HG02973 (cell line): ENCODE data around the gene OR51E1.

Source experiments
- ATAC-seq: cut with Tn5 transposase; IDR thresholded peaks from one replicate; pipeline ENCODE4 v1.9.1; 2021; ENCODE audit warnings: moderate library complexity; ENCODE audit not compliant: unreplicated experiment

The OR51E1 gene

DNA sequence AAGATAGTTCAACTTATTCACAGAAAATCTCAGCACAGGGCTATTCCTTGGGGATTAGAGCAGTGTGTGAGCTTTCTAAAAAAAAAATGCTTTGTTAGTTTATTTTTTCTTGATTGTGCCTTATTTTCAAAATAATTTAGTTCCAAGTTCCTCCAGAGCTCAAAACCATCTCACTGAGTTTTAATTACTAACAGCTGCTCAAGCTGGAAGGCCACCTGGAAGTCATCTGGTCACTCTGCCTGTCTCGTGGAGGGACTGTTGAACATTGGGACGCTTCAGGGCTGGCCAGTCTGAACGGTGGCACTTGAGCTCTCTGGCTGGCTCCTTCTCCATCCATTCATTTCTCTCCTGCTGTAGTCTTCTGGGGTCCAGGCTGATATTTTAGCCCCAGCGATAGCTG, 4.0 kb downstream of the OR51E1 start:
- no peak for ATAC-seq

DNA sequence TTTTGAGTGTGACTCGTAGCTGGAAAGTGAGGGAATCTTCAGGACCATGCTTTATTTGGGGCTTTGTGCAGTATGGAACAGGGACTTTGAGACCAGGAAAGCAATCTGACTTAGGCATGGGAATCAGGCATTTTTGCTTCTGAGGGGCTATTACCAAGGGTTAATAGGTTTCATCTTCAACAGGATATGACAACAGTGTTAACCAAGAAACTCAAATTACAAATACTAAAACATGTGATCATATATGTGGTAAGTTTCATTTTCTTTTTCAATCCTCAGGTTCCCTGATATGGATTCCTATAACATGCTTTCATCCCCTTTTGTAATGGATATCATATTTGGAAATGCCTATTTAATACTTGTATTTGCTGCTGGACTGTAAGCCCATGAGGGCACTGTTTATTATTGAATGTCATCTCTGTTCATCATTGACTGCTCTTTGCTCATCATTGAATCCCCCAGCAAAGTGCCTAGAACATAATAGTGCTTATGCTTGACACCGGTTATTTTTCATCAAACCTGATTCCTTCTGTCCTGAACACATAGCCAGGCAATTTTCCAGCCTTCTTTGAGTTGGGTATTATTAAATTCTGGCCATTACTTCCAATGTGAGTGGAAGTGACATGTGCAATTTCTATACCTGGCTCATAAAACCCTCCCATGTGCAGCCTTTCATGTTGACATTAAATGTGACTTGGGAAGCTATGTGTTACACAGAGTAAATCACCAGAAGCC, 11.0 kb downstream of the OR51E1 start:
- ATAC-seq, result no peak

DNA sequence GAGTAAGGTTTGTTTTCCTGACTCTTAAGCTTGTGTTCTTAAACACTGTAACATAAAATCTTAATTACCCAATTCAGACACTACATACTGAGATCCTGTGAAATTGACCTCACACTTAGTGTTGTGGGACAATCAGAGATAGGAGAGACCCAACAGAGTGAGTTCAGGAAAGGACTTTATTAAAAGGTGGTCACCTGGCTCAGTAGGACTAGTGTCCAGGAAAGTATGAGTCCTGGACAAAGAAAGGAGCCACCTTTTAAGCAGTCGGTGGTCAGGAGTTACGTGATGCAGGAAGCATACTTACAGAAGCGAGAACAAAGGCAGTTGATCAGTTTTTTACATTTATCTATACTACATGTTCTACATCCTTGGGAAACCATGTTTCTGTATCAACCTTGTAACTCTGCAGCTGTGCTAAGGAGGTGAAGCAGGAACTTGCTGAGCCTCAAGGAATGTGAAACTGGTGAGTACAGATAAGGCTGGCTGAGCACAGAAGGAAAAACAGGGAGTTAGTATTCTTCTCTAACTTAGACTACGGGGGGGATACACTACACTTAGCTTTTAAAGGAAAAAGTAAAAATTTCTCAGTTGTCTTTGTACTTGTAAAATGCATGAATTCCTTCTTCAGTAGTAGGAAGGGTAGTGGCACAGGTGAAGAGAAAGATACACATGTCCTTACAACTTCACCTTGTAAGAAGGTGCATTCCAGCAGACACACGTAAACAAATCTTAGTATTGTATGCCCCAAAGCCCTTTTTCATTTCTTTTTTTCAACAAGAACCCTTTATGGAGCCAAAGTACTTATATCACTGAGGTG, 15.1 kb downstream of the OR51E1 start:
- ATAC-seq, result no peak

DNA sequence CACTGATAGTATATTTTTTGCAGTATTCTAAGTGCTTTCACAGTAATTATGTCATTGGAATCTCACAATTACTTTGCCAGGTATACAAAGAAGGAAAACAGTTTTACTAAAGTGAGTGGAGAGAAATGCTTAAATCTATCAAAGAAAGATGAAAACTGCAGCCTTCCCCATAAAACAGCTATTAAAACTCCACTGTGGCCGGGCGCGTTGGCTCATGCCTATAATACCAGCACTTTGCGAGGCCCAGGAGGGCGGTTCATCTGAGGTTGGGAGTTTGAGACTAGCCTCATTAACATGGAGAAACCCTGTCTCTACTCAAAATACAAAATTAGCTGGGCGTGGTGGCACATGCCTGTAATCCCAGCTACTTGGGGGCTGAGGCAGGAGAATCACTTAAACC, 19.1 kb downstream of the OR51E1 start:
- no peak for ATAC-seq

DNA sequence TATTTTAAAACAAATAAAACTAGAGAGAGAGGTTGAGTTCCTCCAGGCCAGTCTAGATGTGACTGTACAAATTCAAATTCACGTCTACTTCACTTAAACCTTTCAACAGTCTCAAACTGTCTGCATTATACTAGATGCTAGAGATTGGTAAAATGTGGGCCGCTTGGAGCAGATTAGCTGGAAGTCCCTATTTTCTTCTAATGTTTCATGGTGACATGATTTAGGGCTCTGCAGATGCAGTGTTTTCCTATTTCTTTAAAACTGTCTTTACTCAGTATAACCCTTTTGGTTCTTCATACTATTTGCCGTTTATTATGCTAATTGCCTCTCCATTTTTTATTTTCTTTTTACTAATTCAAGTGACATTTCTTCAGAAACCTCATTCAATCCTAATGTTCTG, 20.4 kb downstream of the OR51E1 start:
- ATAC-seq, result no peak

DNA sequence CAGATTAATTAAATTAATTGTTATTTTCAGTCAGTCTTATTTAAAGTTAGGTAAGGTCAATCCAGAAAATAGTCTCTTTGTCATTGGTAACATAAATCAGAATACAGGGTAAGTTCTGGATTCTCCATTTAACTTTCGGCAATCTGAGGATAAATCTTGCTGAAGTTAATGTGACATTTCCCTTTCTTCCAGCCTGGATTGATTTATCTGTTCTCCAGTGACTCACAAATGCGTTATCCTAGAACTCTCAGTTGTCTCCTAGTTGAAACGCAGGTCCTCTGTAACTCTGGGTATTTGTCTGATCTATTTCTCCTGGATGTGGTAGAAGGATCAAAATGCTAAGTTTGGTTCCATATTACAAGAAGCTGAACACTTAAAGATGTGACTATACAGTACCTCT, 21.0 kb downstream of the OR51E1 start:
- ATAC-seq, result no peak

DNA sequence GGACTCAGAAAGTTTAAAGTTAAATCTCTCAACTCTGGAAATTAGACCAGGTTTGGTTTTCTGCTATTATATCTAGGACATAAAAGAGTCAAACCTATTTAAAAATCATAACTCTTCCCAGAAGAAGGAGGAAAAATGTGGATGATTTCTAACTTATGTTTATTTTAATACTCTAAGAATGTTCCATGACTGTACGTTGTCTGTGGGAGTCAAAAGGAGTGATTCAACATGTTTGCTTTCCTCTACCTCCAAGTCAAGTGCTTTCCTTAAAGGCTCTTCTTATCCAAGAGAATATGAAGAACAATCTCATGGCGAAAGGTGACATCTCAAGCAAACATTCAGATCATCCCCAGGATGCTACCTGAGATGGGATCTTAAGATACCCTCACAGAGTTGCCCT, 21.6 kb downstream of the OR51E1 start:
- ATAC-seq, result no peak

DNA sequence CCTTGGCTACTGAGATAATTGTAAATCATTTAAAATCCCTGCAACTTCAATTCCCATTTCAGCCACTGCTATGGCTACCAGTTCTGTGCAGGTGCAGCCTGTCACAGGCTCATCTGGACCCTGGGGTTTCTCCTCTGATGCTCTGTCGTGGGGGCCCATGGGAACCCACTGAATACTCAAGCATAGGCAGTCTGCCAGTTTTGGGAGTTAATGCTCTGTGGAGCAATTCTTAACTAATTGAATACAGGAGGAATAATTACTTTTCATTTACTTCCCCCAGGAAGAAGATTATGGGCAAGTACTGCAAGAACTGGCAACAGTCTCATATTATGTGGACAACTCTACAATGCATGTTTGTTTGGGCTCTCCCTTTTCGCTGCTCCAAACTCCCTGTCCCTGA, 28.0 kb downstream of the OR51E1 start:
- ATAC-seq, result no peak

DNA sequence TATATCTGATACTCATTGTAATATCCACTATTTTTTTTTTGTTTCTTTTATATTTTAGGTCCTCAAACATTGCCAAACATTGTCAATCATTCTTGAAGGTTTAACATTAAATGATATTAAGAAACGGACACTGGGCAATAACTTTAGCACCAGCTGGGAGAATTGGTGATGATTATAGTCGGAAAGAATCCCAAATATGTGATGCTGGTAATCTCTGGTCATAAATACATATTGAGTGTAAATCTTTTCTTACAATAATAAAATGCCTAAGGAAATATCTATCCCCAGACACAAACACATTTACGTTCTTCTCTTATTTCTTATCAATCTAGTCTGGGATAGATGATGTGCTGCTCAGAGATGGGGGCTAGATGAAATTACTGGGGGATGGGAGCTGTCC, 28.7 kb downstream of the OR51E1 start:
- no peak for ATAC-seq

DNA sequence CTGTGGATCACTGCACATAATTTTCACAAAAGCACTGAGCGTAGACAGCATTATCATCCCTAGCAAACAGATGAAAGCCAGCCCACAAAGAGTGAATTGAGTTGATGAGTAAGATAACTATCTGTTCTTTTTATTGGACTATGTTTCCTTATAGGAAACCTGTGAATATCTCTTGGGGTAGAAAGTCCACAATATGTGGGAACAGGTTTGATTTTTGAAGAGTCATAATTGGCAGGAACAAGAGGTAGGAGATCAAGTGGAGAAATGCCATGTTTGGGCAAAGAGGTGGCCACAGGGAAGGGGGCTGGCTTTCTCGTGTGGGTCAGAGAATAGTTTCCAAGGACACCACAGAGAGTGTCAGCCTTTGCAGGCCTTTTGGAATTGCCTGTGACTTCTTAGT, 30.0 kb downstream of the OR51E1 start:
- ATAC-seq, result no peak

DNA sequence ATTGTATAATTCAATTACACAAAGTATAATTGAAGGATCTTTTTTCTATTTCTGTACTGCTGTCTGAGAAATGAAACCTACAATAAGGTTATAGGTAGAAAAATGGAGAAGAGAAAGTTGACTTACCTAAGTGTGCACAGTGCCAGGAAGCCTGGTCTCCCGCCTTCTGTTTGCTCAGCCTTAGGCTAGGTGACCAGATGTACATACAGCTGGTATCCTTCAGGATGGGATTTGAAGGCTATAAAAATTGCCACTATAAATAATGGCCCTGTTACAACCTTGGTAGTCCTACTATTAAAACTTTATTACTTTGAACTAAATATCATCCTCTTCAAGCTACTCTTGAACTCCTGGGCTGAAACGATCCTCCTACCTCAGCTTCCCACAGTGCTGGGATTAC, 34.2 kb downstream of the OR51E1 start:
- ATAC-seq, result no peak

DNA sequence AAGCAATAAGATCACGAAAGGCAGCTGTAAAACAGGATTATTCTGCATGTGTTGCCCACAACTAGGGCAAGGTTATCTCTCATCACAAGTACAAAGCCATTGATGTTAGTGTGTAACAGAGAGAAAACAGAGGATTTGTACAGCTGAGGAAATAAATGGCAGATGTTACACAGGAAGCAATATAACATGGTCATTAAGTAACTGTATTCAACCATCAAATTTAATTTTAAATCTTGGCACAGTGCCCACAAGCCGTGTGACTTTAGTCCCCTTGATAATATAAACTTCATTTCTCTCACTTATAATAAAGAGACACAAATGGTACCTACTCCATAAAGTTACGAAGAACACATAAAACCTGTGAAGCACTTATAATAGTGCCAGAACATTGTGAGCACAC, 36.6 kb downstream of the OR51E1 start:
- ATAC-seq, result no peak

DNA sequence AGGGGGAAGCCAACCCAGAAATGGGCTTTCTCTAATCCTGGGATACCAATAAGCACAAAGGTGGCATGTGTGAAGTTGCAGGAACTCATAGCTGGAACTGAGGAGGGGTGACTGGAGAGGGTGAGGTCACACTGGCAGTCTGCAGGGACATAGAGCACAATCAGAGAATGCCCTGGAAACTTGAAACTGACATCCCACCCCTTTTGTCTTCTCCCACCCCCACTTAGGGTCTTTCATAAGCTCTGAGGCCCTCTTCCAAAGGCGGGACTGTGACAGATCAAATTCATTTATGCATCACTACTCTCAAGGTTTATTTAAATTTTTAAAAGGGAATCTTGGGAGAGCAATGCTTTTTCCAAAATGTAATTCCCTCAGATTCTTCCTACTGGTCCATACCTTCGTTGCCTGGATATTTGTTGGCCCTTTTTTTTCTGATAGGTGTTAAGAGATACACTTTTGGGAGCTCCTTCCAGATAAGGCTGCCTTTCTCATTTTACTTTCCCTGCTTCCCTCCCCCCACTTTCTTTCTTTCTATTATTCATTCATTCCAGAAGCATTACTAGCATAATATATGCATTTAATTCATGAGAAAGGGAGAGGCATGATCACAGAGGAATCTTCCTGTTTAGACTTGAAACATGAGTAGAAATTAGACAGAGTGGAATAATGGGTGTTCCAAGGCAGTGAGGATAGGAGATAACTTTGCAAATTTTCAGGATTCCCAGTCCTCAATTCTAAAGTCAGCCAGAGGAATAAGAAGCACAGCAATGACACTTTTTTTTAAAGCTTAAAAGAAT, 39.0 kb downstream of the OR51E1 start:
- ATAC-seq, result no peak

DNA sequence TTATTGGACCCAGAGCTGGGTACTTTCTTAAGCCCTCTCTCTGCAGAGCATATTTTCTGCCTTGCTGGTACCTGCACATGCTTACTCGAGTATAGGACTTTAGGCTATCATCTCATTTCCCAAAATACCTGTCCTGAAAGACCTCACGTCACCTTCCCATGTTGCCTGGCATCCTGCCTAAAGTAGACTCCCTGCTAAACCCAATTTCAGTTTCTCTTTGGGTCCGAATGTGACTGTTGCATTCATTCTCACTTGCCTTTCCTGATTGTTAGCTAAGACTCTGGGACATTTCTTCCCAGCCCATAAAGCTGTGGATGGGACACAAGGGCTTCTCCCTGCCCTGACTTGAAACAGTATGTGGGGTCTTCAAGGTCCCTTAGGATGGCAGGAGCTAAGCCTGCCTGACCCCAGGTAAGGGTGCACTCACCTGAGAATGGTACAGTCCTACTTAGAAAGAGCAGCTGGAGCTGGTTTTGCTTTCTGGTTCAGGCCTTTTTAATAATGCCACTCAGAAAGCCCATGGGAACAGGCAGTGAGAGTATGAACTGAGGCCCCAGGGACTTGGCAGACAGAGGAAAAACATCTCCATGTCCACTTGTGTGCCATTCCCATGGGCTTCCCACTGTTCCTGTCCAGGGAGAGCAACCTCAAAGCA, 41.0 kb downstream of the OR51E1 start:
- ATAC-seq, result no peak

DNA sequence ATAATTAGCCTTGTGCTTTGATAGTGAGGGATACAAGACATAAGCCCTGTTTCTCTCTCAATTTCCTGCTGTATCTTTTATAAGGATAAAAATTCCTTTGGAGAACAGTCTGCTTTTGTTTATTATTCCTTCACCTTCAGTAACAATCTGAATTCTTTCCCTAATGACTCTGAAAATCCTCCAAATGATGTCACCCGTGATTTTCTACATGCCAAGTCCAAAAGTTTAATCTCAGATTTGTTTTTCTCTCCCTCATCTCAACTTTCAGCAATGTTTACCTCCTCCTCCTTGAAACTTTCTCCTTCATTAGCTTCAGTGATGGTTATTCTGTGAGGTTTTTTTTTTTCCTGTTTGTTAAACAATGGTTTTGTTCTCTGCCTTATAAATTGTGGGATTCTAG, 51.7 kb downstream of the OR51E1 start:
- no peak for ATAC-seq

DNA sequence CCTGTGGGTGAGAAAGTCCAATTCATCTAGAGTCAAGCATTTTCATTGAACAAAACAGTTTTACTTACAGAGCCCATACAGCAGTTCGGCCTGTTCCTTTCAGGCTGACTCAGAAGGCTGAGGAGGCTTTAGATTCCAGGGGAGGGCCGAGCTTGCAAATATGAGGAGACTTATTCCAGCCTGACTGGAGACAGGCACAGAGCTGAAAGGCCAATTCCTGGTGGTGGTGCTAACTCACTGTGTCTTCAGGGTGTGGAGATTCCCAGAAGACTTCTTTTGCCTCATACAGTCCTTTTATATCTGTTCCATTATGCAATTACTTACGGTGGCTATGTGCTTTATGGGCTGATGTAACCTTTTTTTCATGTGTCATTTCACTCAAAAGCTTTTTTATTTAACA, 53.8 kb downstream of the OR51E1 start, which contains the start of gene OR51E2:
TSS of gene OR51E2 (minus strand) at position 269 of the 400 bp plus-strand sequence. CDS start 15,142 bp downstream, outside the sequence.
- no peak for ATAC-seq

DNA sequence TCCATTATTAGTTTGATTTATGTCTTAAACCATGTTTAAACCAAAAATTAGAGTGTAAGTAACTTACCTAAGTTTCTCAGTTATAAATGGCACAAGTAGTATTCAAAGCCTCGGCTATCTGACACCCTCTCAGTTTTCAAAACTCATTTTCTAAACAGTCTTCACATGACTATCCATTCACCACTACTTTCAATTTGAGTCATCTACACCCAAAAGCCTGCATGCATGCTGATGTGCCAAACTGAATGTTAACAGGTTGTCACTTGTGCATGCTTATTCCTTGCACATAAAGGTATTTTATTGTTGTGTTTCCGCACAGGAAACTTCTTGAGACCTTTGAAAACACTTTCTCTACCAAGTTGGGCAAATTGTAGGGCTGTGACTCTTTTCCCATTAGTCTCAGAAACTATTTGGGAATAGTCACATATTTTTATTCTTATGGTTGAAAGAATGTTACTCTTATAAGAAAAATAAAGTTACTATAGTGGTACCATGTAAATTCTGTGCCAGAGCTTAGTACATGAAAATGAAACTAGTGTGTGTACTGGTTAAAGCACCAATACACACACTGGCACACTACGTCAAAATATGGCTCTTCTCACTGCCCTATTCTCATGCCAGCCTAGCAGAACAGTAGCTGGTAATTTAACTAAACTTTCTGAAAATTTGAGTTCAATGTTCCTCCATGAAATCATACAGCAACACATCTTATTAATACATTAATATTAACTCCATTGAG, 56.1 kb downstream of the OR51E1 start:
- ATAC-seq, result peak; percentile 83

DNA sequence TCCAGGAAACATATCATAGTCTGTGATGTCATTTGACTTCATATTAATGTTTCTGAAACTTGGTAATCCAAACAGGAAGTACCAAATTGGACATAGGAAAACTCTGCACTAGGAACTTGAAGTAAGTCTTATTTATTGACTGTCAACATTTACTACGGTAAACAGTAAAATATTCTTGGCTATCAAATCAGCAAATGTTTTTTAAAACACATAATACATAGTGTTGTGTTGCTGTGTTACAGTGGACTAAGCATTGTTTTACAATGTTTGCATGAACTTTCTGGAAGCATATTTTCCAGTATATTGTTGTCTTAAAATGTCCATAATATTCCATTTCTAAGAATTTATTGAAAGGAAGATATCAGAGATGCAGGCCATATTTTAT, 56.6 kb downstream of the OR51E1 start:
- ATAC-seq, result no peak

DNA sequence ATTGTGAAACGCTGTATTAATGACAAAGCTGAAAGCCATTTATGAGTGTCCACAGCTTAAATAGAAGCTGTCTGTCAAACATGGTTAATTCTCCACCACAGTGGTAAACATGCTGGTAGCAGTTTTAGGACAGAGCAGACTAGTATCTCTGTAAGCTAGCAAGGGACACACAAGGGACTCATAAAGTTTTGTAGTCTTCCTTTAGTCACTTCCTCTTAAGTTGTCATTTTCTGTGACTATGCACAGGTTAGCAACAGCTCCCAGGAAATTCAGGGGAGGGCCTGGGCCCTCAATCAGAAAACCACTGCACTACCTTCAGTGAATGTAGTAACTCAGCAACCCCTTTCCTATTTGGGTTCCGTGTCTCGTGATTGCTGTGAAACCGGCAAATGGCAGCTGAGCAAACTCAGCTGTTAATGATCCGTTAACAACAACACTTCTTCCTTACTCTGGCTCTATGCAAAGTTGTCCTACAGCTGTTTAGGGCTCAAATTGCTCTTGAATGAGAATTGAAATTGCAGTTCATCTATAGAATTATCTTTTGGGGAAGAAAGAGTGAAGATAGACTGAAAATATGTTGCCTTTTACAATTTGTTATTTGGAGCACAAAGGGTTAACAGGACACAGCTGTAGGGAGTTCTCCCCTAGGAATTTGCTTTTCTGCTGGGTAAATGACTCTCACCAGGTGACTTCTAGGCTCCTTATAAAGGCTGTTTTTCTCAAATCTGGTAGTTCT, 60.4 kb downstream of the OR51E1 start, which contains the start of gene MMP26:
TSS of gene MMP26 (plus strand) at position 731 of the 736 bp plus-strand sequence.
- ATAC-seq, result no peak
